Trophoblast cell (in vitro differentiated cells and primary cell): Measurements from ENCODE around the gene FOXB1.

Source experiments
- DNase-seq, 2 donors: peaks; one replicate each; pipeline ENCODE4 v3.0.0-alpha.2; 2016
- H2AFZ ChIP-seq: 2 replicates; pipeline ENCODE4 v1.6.1; 2013; ENCODE audit warnings: low read length, moderate library complexity, mild to moderate bottlenecking; ENCODE audit not compliant: insufficient read depth, poor library complexity
- H2AK5ac ChIP-seq: 2 replicates; pipeline ENCODE4 v1.6.1; 2013; ENCODE audit warnings: mild to moderate bottlenecking, low read length
- H2BK120ac ChIP-seq: 2 replicates; pipeline ENCODE4 v1.6.1; 2013; ENCODE audit warnings: low read length, mild to moderate bottlenecking, moderate library complexity; ENCODE audit not compliant: insufficient read depth, poor library complexity
- H2BK12ac ChIP-seq: 2 replicates; pipeline ENCODE4 v1.6.1; 2013; ENCODE audit warnings: mild to moderate bottlenecking, low read length, moderate library complexity
- H2BK5ac ChIP-seq: 2 replicates; pipeline ENCODE4 v1.6.1; 2013; ENCODE audit warnings: low read length, low read depth, moderate library complexity, mild to moderate bottlenecking; ENCODE audit not compliant: poor library complexity
- H3K14ac ChIP-seq: 2 replicates; pipeline ENCODE4 v1.6.1; 2013; ENCODE audit warnings: mild to moderate bottlenecking, low read length
- H3K18ac ChIP-seq: 2 replicates; pipeline ENCODE4 v1.6.1; 2013; ENCODE audit warnings: mild to moderate bottlenecking, low read length
- H3K23ac ChIP-seq: 2 replicates; pipeline ENCODE4 v1.6.1; 2013; ENCODE audit warnings: low read length
- H3K27ac ChIP-seq: 2 replicates; pipeline ENCODE4 v1.5.1; 2013; ENCODE audit warnings: low read depth, mild to moderate bottlenecking, inconsistent platforms, low read length, moderate library complexity
- H3K27me3 ChIP-seq: 2 replicates; pipeline ENCODE4 v1.6.1; 2013; ENCODE audit warnings: inconsistent platforms, mild to moderate bottlenecking, low read length, moderate library complexity; ENCODE audit not compliant: insufficient read depth
- H3K36me3 ChIP-seq, 2 experiments: 1 replicate in 1 of 2; 2 replicates in 1 of 2; pipeline ENCODE4 v1.6.1; 2013; ENCODE audit warnings: low read length in 2 of 2, mild to moderate bottlenecking in 2 of 2, moderate library complexity in 1 of 2; ENCODE audit not compliant: insufficient read depth in 2 of 2, control insufficient read depth in 1 of 2
- H3K4ac ChIP-seq: 2 replicates; pipeline ENCODE4 v1.6.1; 2013; ENCODE audit warnings: low read depth, mild to moderate bottlenecking, low read length, moderate library complexity
- H3K4me1 ChIP-seq, 2 experiments: 1 replicate in 1 of 2; 2 replicates in 1 of 2; pipeline ENCODE4 v1.6.1; 2013; ENCODE audit warnings: low read length in 2 of 2, mild to moderate bottlenecking in 2 of 2, moderate library complexity in 1 of 2; ENCODE audit not compliant: insufficient read depth in 2 of 2, control insufficient read depth in 1 of 2
- H3K4me2 ChIP-seq: 2 replicates; pipeline ENCODE4 v1.6.1; 2013; ENCODE audit warnings: inconsistent platforms, mild to moderate bottlenecking, low read length, moderate library complexity
- H3K4me3 ChIP-seq: 2 replicates; pipeline ENCODE4 v1.5.1; 2013; ENCODE audit warnings: mild to moderate bottlenecking, low read depth, low read length, inconsistent platforms
- H3K79me1 ChIP-seq: one replicate; pipeline ENCODE4 v1.6.1; 2013; ENCODE audit warnings: low read length
- H3K79me2 ChIP-seq: 2 replicates; pipeline ENCODE4 v1.6.1; 2013; ENCODE audit warnings: low read length, mild to moderate bottlenecking; ENCODE audit not compliant: control insufficient read depth, insufficient read depth, poor library complexity
- H3K9ac ChIP-seq: 2 replicates; pipeline ENCODE4 v1.6.1; 2013; ENCODE audit warnings: mild to moderate bottlenecking, low read length
- H3K9me3 ChIP-seq: 2 replicates; pipeline ENCODE4 v1.6.1; 2013; ENCODE audit warnings: low read depth, mild to moderate bottlenecking, control low read depth, inconsistent platforms, low read length; ENCODE audit not compliant: insufficient read depth
- H4K12ac ChIP-seq: 2 replicates; pipeline ENCODE4 v1.6.1; 2013; ENCODE audit warnings: low read depth, mild to moderate bottlenecking, low read length, moderate library complexity
- H4K8ac ChIP-seq: 2 replicates; pipeline ENCODE4 v1.6.1; 2013; ENCODE audit warnings: low read depth, mild to moderate bottlenecking, low read length, moderate library complexity
- H4K91ac ChIP-seq: one replicate; pipeline ENCODE4 v1.6.1; 2013; ENCODE audit warnings: low read depth, mild to moderate bottlenecking, low read length, moderate library complexity
- WGBS: extraction: QIAGEN DNeasy Blood & Tissue Kit; methylation state at CpG from one replicate; pipeline ENCODE4 v1.1.7; 2013; ENCODE audit warnings: missing lambda C conversion rate; ENCODE audit not compliant: insufficient read length, insufficient coverage; ENCODE audit errors: extremely low coverage; 5-methylcytosine and 5-hydroxymethylcytosine counted together

Gene FOXB1

DNA sequence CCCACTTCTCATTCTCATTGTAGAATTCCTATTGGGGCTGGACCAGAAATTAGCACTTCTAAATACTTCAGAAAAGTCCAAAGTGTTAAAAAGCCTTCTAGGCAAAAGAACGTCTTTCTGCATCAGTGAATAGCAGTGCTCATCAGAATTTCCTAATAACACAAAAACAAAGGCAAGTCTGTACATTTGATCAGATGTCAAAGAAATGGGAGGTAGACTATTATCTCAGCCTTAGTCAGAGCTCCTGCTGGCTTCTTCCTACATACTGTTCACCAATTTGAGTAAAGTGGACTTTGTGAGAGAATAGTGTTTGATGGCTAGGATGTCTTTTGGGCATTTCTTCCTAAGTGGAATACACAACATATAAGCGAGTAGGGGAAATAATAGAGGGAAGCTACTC is 48.7 kb downstream of the FOXB1 start:
- no CpG with 5 or more reads among the region's 2 CpGs for WGBS
- DNase-seq = no peak
- no peak overlapping the region for H4K12ac ChIP-seq
- no peak overlapping the region for H3K14ac ChIP-seq
- no peak overlapping the region for H4K91ac ChIP-seq
- H3K79me1 ChIP-seq = no peaks in the 10 kb centered on the region
- H2AFZ ChIP-seq = no peak overlapping the region
- no peaks in the 10 kb centered on the region for H3K4me1 ChIP-seq
- no peak overlapping the region for H2AK5ac ChIP-seq
- no peak overlapping the region for H3K4me2 ChIP-seq
- no peak overlapping the region for H3K9ac ChIP-seq
- H3K18ac ChIP-seq = no peak overlapping the region
- no peak overlapping the region for H3K23ac ChIP-seq
- H4K8ac ChIP-seq = no peak overlapping the region
- H3K4me3 ChIP-seq = no peak overlapping the region
- no peak overlapping the region for H2BK5ac ChIP-seq
- no peaks in the 10 kb centered on the region for H3K36me3 ChIP-seq
- no peak overlapping the region for H3K4ac ChIP-seq
- H3K27me3 ChIP-seq = no peaks in the 10 kb centered on the region
- H2BK120ac ChIP-seq = no peak overlapping the region
- H3K27ac ChIP-seq = no peak overlapping the region
- H3K9me3 ChIP-seq = no peaks in the 10 kb centered on the region
- H2BK12ac ChIP-seq = no peak overlapping the region
- H3K79me2 ChIP-seq = no peaks in the 10 kb centered on the region

DNA sequence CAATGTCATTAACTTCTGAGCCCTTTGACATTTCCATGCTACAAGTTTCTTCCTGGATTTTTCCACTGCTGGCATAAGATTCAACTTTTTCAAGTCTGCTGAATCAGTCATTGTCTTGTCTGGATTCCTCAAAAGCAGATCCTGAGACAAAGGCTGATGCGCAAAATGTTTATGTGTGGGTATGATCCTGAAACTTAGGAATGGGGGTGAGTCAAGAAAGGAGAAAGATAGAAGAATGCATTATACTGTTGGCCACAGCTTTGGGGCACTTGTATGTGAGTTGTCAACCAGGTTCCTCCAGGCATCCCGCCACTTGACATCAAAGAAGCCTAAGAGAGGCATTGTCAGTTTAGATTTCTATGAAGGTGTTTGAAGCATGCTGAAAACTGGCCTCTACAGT is 50.4 kb downstream of the FOXB1 start:
- Histone ChIP-seq H3K79me2 (no peaks in the 10 kb centered on the region), H2AK5ac (no peak overlapping the region), H4K8ac (no peak overlapping the region), H3K4ac (no peak overlapping the region), H3K9ac (no peak overlapping the region), H2BK120ac (no peak overlapping the region), H2BK5ac (no peak overlapping the region), H4K91ac (no peak overlapping the region), H3K4me1 (no peaks in the 10 kb centered on the region), H4K12ac (no peak overlapping the region), H3K36me3 (no peaks in the 10 kb centered on the region), H3K4me2 (no peak overlapping the region), H2AFZ (no peak overlapping the region), H3K23ac (no peak overlapping the region), H3K27me3 (no peaks in the 10 kb centered on the region), H3K18ac (no peak overlapping the region), H3K79me1 (no peaks in the 10 kb centered on the region), H3K9me3 (no peaks in the 10 kb centered on the region), H3K27ac (no peak overlapping the region), H3K4me3 (no peak overlapping the region), H2BK12ac (no peak overlapping the region), H3K14ac (no peak overlapping the region)
- DNase-seq = no peak
- no CpG with 5 or more reads among the region's 2 CpGs for WGBS
